Activated naive CD4-positive, alpha-beta T cell treated with anti-CD3 and anti-CD28 coated beads, Interleukin-2, amount 50 U/mL, for 72 hours (primary cell): Measurements from ENCODE around the gene PTPN9. TPM values are rescaled to one million over a fixed set of nuclear protein-coding genes. Genes with fewer than 3 reads are reported as not detected.
"Not testable (repeated sequence)": the region's sequence is repeated elsewhere in the genome, so short reads cannot be mapped to it uniquely, and the experiment has no call there.

Experiments used
- ATAC-seq, 2 donors: fragments of 150-1000 bp; cut with Tn5 transposase; 2 replicates each; pipeline ENCODE4 v1.10.0; 2021; ENCODE audit warnings: mild to moderate bottlenecking in 2 of 2, moderate library complexity in 2 of 2
- DNase-seq, 2 donors: peaks; one replicate each; pipeline ENCODE4 v3.0.0; 2021 to 2022; ENCODE audit warnings: low spot score in 2 of 2
- H3K27ac Mint-ChIP-seq, 2 donors: one replicate each; pipeline ENCODE4 v1.8.0; 2022; ENCODE audit warnings: mild to moderate bottlenecking in 2 of 2, mixed read lengths in 2 of 2
- H3K36me3 Mint-ChIP-seq, 2 donors: one replicate each; pipeline ENCODE4 v1.8.0; 2022; ENCODE audit warnings: mixed read lengths in 2 of 2
- H3K9me3 Mint-ChIP-seq, 2 donors: one replicate each; pipeline ENCODE4 v1.8.0; 2022; ENCODE audit warnings: mixed read lengths in 2 of 2
- total RNA-seq, 2 donors: library from RNA; stranded (reverse); gene quantifications; one replicate each; pipeline ENCODE4 v1.2.3, GENCODE V29; 2022

PTPN9 gene
- total RNA-seq, 2 donors from 2014 or later = 11.6 to 14.4 TPM

DNA sequence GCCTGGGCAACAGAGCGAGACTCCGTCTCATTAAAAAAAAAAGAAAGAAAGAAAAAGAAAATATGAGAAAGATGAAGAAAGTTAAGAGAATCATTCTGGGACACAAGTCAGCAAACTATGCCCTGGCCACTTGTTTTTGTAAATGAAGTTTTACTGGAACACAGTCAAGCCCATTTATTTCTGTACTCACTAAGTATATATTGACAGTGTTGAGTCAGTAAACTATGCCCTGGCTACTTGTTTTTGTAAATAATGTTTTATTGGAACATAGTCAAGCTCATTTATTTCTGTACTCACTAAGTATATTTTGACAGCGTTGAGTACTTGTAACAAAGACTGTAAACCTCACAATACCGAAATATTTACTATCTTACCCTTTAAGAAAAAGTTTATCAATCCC lies 85.4 kb downstream of the PTPN9 start:
- no peak for ATAC-seq
- no peaks in the 10 kb centered on the region for H3K36me3 Mint-ChIP-seq
- no peak for DNase-seq
- no peak overlapping the region for H3K27ac Mint-ChIP-seq
- H3K9me3 Mint-ChIP-seq = no peaks in the 10 kb centered on the region

DNA sequence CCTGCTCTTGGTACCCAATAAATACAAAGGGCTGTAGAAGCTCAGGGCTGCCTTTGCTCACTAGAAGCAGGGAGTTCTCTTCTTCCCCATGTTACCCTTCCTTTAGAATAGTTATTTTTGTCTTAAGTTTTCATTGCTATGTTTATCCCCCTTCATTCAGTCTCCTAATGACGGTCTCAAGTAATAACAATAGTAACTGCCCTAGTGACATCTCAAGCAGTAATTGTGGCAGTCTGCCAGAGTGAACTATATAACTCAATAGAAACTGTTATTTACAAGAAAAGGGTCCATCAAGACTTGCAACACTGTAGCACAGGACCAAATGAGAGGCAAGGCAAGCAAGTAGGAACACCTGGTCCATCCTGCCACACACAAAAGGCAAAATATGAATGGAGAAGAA lies 95.2 kb downstream of the PTPN9 start:
- peak overlapping the region in 1 of 2 donors; percentile 29 for H3K27ac Mint-ChIP-seq
- ATAC-seq (no peak), DNase-seq (no peak)
- no peaks in the 10 kb centered on the region for H3K9me3 Mint-ChIP-seq
- H3K36me3 Mint-ChIP-seq = no peaks in the 10 kb centered on the region

DNA sequence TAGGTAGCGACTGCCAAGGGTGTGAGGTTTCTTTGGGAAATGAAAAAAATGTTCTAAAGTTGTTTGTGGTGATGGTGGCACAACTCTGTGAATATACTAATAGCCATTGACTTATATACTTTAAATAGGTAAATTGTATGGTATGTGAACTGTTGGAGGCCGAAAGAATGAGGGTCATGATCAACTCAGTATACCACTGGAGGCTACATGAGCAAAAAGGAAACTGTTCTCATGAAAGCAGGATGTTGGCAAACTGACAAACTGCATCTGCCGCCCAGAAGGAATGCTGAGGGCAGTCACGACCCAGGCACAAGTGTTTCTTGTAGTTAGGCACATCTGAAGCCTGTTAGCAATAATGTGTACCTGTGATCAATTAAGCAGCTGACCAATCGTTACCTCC lies 95.6 kb downstream of the PTPN9 start:
- H3K9me3 Mint-ChIP-seq, H3K36me3 Mint-ChIP-seq, ATAC-seq, DNase-seq, H3K27ac Mint-ChIP-seq: not testable (repeated sequence)

DNA sequence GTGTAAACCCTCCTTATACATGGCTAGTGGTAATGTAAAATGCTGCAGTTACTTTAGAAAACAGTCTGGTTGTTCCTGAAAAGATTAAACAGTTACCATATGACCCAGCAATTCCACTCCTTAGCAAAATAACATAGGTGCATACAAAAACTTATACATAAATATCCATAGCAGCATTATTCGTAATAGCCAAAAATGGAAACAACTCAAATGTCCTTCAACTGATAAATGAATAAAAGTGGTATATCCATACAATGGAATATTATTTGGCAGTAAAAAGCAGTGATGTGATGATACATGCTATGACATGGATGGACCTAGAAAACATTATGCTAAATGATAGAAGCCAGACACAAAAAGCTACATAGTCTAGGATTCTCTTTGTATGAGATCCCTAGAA lies 96.0 kb downstream of the PTPN9 start:
- no peak for ATAC-seq
- no peaks in the 10 kb centered on the region for H3K36me3 Mint-ChIP-seq
- no peaks in the 10 kb centered on the region for H3K9me3 Mint-ChIP-seq
- DNase-seq = no peak
- H3K27ac Mint-ChIP-seq = no peak overlapping the region

DNA sequence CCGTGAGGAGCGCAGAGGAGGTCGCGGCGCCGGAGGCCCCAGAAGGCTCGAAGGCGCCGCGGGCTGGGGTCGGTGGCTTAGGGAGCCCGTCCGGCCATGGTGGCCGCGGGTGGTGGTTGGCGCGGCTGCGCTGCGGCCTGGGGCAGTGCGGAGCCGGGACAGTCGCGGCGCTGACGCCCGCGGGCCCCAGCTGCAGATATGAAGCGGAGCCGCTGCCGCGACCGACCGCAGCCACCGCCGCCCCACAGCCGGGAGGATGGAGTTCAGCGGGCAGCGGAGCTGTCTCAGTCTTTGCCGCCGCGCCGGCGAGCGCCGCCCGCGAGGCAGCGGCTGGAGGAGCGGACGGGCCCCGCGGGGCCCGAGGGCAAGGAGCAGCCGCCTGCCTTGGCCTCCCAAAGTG lies 98.7 kb downstream of the PTPN9 start:
- not testable (repeated sequence) for H3K9me3 Mint-ChIP-seq, H3K36me3 Mint-ChIP-seq, ATAC-seq, H3K27ac Mint-ChIP-seq, DNase-seq

DNA sequence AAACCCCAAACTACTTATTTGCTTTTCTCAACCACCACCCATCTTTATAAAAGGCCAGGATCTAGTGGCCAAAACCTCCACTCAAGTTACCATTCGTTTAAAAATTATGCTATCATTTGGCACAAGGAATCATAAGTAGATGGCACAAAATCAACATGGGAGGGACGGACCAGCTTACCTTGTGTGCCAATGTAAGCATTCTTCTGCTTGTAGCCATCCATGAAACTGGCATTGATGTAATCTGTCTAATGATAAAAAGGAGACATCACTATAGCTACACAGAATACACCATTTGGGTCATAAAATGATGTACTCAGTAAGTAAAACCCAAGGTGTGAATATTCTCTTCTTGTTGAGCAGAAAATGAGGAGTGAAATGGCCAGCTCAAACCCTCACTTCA lies 99.4 kb downstream of the PTPN9 start:
- Mint-ChIP-seq H3K36me3 (no peaks in the 10 kb centered on the region), H3K27ac (peak overlapping the region in 1 of 2 donors; percentile 53), H3K9me3 (no peaks in the 10 kb centered on the region)
- DNase-seq (no peak), ATAC-seq (no peak)

DNA sequence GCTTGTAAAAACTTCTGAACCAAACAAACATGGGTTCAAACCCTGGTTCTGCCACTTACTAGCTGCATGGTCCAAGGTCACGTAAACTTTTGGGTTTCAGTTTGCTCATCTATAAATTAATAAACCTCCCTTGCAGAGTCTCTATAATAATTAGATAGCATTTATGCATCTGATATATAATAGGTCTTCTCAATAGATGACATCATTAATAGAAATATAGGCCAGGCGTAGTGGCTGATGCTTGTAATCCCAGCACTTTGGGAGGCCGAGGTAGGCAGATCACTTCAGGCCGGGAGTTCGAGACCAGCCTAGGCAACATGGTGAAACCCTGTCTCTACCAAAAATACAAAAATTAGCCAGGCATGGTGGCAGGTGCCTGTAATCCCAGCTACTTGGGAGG lies 102.0 kb downstream of the PTPN9 start:
- not testable (repeated sequence) for DNase-seq, H3K27ac Mint-ChIP-seq, H3K36me3 Mint-ChIP-seq, ATAC-seq, H3K9me3 Mint-ChIP-seq

DNA sequence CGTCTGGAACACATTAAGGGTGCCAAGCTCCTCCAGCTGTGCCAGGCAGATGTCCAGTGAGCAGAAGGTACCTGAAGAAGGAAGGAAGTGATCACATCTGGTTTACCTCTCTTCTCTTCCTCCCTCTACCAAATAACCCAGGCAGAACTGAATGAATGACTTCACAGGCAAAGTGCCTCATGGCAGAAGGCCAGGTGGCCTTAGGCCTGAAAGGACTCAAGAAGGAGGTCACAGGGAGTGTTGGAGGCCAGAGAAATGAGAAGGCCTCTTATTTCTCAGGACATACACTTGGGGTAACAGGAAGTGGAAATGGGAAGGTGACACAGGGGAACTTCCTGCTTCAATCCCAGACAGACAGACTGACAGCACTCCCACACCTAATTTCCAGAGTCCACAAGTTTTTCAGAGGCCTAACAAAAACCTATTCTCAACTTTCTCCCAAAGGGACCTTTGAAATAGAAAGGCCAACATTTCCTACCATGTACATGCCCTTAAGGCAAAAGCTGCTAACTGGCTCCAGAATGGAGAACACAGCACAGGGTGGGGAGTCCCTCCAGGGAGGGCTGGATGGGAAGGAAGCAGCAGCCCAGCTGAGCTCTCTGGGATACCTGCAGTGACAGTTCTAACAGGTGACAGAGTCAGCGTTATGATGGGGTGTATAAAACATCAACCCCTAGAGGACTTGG lies 110.1 kb downstream of the PTPN9 start:
- Mint-ChIP-seq H3K27ac (peak overlapping the region in 1 of 2 donors; percentile 36), H3K36me3 (peaks cover 0 to 4% of the 10 kb centered on the region in 2 donors), H3K9me3 (no peaks in the 10 kb centered on the region)
- no peak for ATAC-seq
- DNase-seq = no peak

DNA sequence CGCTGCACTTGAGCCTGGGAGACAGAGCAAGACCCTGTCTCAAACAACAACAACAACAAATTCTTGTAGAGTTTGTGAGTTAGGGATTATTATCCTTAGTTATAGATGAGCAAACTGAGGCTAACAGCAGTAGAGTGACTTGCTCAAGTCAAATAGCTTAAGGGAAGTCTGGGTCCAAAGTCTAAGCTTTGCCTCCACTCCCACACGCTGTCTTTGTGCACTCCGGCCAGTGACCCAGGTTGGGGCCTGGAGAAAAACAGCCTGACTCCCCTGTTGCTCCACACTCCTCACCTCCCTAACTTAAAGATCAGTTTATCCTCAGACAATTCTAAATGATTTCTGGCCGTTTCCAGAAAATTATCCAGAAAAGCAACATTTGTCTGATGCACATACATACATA lies 118.5 kb downstream of the PTPN9 start:
- H3K27ac Mint-ChIP-seq = no peak overlapping the region
- ATAC-seq = no peak
- no peaks in the 10 kb centered on the region for H3K9me3 Mint-ChIP-seq
- peaks cover 0 to 5% of the 10 kb centered on the region in 2 donors for H3K36me3 Mint-ChIP-seq
- no peak for DNase-seq

DNA sequence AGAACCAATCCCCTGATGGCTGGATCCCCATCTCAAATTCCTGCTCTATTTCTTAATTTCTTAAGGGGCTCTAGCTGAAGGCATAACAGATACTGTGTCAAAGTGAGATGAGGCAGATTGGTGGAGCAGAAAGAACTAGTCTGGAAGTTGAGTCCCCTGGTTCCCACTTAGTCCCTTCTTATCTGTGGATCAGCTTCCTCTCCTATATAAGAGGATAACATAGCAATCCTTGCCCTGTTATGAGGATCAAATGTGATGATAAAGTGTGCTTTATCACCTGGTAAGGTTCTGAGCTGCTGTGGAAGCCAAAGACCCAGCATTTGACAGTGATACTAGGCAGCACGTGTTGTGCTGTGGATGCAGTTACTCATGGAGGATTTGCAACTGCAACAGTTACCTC lies 119.5 kb downstream of the PTPN9 start:
- peaks cover 0 to 5% of the 10 kb centered on the region in 2 donors for H3K36me3 Mint-ChIP-seq
- no peak overlapping the region for H3K27ac Mint-ChIP-seq
- ATAC-seq (no peak), DNase-seq (no peak)
- H3K9me3 Mint-ChIP-seq = no peaks in the 10 kb centered on the region

DNA sequence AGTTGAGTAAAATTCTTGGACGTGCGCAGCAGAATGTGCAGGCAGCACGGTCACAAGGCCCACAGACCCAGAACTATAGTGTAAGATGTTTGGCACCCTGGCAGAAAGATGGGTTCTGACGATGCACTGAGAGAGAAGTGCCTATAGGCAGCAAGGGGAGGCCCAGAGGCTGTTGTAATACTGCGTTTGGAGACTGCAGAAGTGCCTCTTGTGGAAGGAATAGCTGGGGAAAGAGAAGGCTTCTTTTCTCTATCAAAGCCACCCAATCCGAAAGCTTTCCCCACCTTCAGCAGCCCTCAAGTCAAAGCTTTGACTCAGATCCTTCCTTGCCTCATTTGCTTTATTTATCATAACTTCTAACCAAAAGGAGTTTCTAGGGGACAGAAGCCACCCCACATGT lies 122.4 kb downstream of the PTPN9 start:
- Mint-ChIP-seq H3K36me3 (peaks cover 11 to 26% of the 10 kb centered on the region in 2 donors), H3K9me3 (no peaks in the 10 kb centered on the region), H3K27ac (peak overlapping the region in 1 of 2 donors; percentile 90)
- DNase-seq (no peak), ATAC-seq (no peak)

DNA sequence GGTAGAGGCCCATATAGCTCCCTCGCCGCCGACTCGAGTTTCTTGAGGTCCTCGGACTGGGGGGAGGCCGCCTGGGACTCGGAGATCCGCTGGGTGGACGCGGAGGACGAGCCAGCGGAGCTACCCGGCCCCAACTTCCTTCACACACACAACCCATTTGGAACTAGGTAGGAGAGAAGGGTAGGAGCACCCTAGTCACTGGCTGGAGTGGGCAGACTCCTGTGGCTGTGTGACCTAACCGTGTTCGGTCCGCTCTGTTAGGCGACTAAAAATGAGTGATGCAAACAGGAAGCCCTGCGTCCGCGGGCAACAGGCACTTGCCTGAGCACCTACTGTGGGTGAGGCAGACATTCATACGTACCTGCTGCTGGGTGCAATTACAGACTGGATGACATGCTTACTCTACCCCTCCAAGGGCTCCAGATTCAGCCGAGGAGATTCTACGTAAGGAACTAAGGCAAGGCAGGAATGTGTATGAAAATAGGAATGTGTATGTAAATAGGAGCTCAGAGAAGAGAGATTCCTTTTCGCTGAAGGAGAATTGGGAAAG lies 123.1 kb downstream of the PTPN9 start:
- peak overlapping the region; percentile 63 to 90 for H3K27ac Mint-ChIP-seq
- peak; percentile 60 to 82 for DNase-seq
- no peaks in the 10 kb centered on the region for H3K9me3 Mint-ChIP-seq
- ATAC-seq = peak in 1 of 2 donors; percentile 11
- H3K36me3 Mint-ChIP-seq = peaks cover 11 to 26% of the 10 kb centered on the region in 2 donors

DNA sequence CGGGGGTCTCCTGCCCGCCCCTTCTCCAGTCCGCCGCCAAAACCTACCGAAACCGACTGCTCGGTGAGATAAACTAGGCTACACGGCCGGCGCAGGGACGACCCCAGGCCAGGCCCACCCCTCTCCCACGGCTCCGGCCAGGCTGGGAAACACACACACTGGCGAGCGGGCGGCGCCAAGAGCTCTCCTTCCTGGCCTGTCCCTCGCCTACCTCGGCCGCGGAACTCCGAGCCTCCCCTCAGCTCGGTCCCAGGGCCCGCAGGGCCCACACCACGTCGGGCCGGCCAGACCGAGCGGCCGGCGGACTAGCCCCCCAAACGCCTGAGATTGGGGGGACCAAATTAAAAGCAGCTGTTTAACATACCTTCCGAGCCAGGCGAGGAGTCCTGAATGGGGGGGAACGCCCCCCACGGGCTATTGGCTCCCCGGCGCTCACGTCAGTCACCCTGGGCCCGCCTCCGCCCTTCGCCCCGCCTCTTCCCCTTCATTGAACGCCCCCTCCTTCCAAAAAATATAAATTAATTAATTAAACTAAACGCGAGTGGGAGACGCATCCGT lies 123.6 kb downstream of the PTPN9 start:
- DNase-seq (peak; percentile 83 to 89), ATAC-seq (peak in 1 of 2 donors; percentile 13)
- Mint-ChIP-seq H3K36me3 (peaks cover 11 to 27% of the 10 kb centered on the region in 2 donors), H3K9me3 (no peaks in the 10 kb centered on the region), H3K27ac (peak overlapping the region; percentile 63 to 90)

DNA sequence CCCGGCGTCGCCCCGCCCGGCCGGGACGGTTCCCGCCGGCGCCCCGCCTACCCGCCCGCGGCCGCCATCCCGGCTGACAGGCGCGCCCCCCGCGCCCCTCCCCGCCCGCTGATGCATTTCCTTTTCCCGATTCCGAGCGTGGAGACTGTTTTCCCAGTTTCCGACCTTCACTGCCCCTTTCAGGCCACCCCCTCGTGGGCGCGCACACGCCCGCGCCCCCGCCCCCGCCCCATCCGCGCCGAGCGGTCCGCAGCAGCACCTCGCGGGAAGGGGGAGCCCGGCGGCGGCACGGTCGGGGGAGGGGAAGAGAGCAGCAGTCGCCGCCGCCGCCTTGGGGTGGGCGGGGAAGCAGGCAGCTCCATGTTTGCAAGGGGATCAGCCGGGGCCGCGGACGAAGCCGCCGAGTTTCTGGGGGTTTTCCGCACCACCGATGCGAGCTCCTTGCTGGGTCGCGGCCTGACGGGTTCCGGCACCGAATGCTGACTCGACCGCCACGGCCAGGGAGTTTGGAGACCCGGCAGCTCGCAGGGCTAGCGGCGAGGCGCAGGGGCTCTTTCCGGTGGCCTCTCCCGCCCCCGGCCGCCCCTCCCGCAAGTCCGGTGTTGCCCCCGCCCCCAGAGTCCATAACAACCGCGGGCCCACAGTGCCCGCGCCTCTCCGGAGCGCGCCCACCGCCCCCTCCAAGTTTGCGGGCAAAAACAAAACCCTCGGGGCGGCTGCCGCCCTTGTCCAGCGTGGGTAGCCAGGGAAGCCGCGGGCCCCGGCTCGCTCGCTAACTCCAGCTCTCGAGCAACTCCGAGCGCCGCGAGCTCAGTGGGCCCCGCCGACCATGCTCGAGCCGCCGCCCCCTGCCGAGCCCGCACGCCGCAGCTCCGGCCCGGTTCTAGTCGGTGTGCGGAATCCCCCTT lies 124.4 kb downstream of the PTPN9 start:
- no peak for ATAC-seq
- Mint-ChIP-seq H3K27ac (peak overlapping the region; percentile 63 to 90), H3K9me3 (no peaks in the 10 kb centered on the region), H3K36me3 (peaks cover 11 to 30% of the 10 kb centered on the region in 2 donors)
- DNase-seq = peak; percentile 78 to 86

DNA sequence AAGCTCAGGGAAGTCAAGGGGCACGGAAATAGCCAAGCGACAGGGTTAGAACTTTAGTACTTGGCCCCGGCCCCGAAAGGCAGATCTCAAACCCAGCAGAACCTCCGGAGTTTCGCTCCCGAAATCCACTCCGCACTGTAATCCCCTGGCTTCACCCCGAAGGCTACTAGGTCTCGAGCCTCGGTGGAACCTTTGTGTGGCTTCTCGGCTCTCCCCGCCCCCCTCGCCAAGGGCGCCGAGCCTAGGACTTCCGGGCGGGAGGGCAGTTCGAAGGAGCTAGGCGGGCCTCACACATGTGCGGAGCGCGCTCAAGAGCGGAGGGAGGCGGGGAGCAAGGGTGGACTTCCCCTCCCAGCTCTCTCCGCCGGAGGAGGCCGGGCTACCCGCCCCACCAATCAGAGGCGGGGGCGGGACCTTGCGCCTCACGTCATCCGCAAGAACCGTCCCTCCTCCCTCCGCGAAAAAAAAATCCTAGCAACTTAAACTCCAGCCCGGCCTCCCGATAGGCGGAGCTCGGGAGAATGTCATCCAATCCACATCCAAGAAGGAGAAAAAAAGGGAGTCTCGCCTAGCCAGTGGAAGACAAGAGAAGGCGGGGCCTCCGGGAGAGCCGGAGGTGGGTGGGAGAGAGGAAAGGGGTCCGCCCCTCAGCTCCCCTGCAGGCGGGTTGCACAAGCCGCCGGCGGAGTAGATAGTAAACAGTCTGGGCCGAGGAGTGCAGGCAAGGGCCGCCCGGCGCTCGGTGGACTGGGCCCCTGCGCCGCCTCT lies 125.2 kb downstream of the PTPN9 start:
- Mint-ChIP-seq H3K9me3 (no peaks in the 10 kb centered on the region), H3K27ac (peak overlapping the region; percentile 90 to 99), H3K36me3 (peaks cover 11 to 30% of the 10 kb centered on the region in 2 donors)
- ATAC-seq (peak; percentile 48 to 54), DNase-seq (peak; percentile 94 to 99)
